Calu3 (cell line): ENCODE measurements around the gene ASIC5. TPM values are rescaled to one million over a fixed set of nuclear protein-coding genes. Genes with fewer than 3 reads are reported as not detected.

Experiments
- BruUV-seq: library from RNA; stranded (reverse); fragments of 400-500 nt; replicated peaks from 2 replicates; lab custom pipeline; 2021; lab: Mats Ljungman, UMichigan
- CTCF ChIA-PET: fragments of 300-600 bp; sonication (Branson Sonifier 250); formaldehyde crosslinking; loops from one replicate; lab custom pipeline; 2022; ENCODE audit warnings: antibody characterized with exemption; lab: Charles Lee
- DNase-seq: peaks from one replicate; pipeline ENCODE4 v3.0.0; 2022
- H3K27ac Mint-ChIP-seq: one replicate; pipeline ENCODE4 v1.8.0; 2022; ENCODE audit warnings: mixed read lengths; ENCODE audit not compliant: unreplicated experiment
- H3K27me3 Mint-ChIP-seq: one replicate; pipeline ENCODE4 v1.8.0; 2022; ENCODE audit warnings: mixed read lengths; ENCODE audit not compliant: unreplicated experiment
- H3K36me3 Mint-ChIP-seq: one replicate; pipeline ENCODE4 v1.8.0; 2022; ENCODE audit warnings: mild to moderate bottlenecking, moderate library complexity, mixed read lengths; ENCODE audit not compliant: insufficient read depth, unreplicated experiment
- H3K4me1 Mint-ChIP-seq: one replicate; pipeline ENCODE4 v1.8.0; 2022; ENCODE audit warnings: mild to moderate bottlenecking, low read depth, mixed read lengths; ENCODE audit not compliant: unreplicated experiment
- H3K4me3 Mint-ChIP-seq: one replicate; pipeline ENCODE4 v1.8.0; 2022; ENCODE audit warnings: mild to moderate bottlenecking, low read depth, moderate library complexity, mixed read lengths; ENCODE audit not compliant: unreplicated experiment
- H3K9me3 Mint-ChIP-seq: one replicate; pipeline ENCODE4 v1.8.0; 2022; ENCODE audit warnings: low read depth, mixed read lengths; ENCODE audit not compliant: unreplicated experiment
- CTCF ChIP-seq: fragments of 200-600 bp; IDR thresholded peaks from one replicate; pipeline ENCODE4 v1.8.0; 2022; ENCODE audit warnings: antibody characterized with exemption; ENCODE audit not compliant: unreplicated experiment
- intact Hi-C: fragments of 100-400 bp; cut with micrococcal nuclease; formaldehyde crosslinking; loops from one replicate; pipeline ENCODE4 v1.10.0; 2022; ENCODE audit not compliant: unreplicated experiment
- total RNA-seq: library from RNA; stranded (reverse); gene quantifications from 2 replicates; pipeline ENCODE4 v1.2.3, GENCODE V29; 2022

The ASIC5 gene
- total RNA-seq, 1 experiment from 2014 or later = not detected

GRCh38 chr4:155781249-155781831, 84.7 kb downstream of the ASIC5 start:
- no peak overlapping the region for H3K4me3 Mint-ChIP-seq
- TF ChIP-seq CTCF = no peak
- CTCF ChIA-PET = no interaction called here
- peaks cover 9% of the 10 kb centered on the region for H3K4me1 Mint-ChIP-seq
- H3K27me3 Mint-ChIP-seq = no peaks in the 10 kb centered on the region
- no TSS peak for BruUV-seq
- no peak for DNase-seq
- intact Hi-C loops = loop anchor here (10.0 kb wide), 1 partner anchor 87 kb away; no protein-coding TSS in a partner anchor
- H3K9me3 Mint-ChIP-seq = no peaks in the 10 kb centered on the region
- no peak overlapping the region for H3K27ac Mint-ChIP-seq
- H3K36me3 Mint-ChIP-seq = no peaks in the 10 kb centered on the region

GRCh38 chr4:155780775-155781174, 85.3 kb downstream of the ASIC5 start:
- H3K36me3 Mint-ChIP-seq = no peaks in the 10 kb centered on the region
- intact Hi-C loops = loop anchor here (10.0 kb wide), 1 partner anchor 86 kb away; no protein-coding TSS in a partner anchor
- H3K4me3 Mint-ChIP-seq = no peak overlapping the region
- DNase-seq = no peak
- no peak overlapping the region for H3K27ac Mint-ChIP-seq
- BruUV-seq = no TSS peak
- no peak for TF ChIP-seq CTCF
- no peaks in the 10 kb centered on the region for H3K9me3 Mint-ChIP-seq
- H3K27me3 Mint-ChIP-seq = no peaks in the 10 kb centered on the region
- CTCF ChIA-PET = no interaction called here
- H3K4me1 Mint-ChIP-seq = peaks cover 9% of the 10 kb centered on the region

Other genes starting within 250 kb of the ASIC5 start
- gene GUCY1A1, start 199.4 kb downstream of the ASIC5 start, total RNA-seq = 19.0 and 23.6 TPM in 2 replicates
- 19.3 TPM in 2 replicates for gene GUCY1B1, start 107.3 kb downstream of the ASIC5 start, total RNA-seq
- gene TDO2, start 37.4 kb upstream of the ASIC5 start, total RNA-seq = not detected in 2 replicates
- 7.3 and 9.1 TPM in 2 replicates for gene CTSO, start 87.6 kb upstream of the ASIC5 start, total RNA-seq